KOPT-K1 (cell line): ENCODE data around the gene ANO8.

Experiments
- H3K27ac ChIP-seq: fragments of 200-600 bp; sonication (generic); 2 replicates; pipeline ENCODE4 v1.5.1; 2016; ENCODE audit warnings: antibody characterized with exemption, mild to moderate bottlenecking, low read depth, low read length; ENCODE audit not compliant: poor library complexity, severe bottlenecking
- H3K36me3 ChIP-seq: fragments of 200-600 bp; sonication (generic); 2 replicates; pipeline ENCODE4 v1.5.1; 2017; ENCODE audit warnings: antibody characterized with exemption, mild to moderate bottlenecking, low read length, moderate library complexity; ENCODE audit not compliant: insufficient read depth
- H3K9me3 ChIP-seq: fragments of 200-600 bp; sonication (generic); 2 replicates; pipeline ENCODE4 v1.5.1; 2017; ENCODE audit warnings: antibody characterized with exemption, low read length, mild to moderate bottlenecking; ENCODE audit not compliant: insufficient read depth, poor library complexity, severe bottlenecking

Gene ANO8

DNA sequence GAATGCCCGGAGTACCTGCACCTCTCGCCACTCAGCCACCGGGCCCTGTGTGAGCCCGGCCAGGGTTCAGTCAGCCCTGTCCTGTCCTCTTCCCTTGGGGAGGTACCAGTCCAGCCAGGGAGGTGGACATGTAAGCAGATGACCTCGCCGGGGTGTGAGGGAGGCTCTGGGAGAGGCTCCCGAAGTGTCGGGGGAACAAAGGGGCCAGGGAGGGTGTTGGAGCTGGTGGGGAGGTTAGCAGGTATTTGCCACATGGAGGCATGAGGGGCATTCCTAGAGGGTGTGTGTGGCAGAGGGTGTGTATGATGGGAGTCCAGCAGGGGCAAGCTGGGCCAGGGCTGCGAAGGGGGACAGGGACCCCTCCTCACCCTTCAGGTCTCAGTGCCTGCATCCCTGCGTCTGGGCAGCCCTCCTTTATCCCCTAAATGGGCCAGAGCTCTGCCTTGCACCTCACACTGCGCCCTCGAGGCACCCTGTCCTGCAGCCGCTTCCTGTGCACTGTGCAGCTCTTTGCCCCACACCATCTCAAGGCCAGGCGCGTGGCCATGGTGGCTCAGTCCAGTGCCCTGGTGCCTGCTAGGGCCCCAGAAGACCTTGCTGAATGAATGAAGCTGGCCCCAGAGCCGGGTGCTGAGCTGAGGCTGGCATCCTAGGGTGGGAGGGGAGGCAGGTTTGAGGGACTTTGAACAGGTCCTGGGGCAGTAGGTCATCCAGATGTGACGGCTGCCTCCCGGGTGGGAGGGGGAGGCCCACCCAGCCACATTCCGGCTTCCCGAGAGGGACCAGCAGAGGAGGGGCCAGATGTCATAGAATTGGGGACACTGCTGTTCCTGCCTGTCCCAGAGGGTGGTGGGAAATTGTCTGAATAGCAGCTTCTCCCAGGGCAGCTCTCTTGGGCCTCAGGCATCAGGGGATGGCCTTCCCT is 22.2 kb downstream of the ANO8 start:
- H3K36me3 ChIP-seq: peaks cover 51% of the 10 kb centered on the region
- no peaks in the 10 kb centered on the region for H3K9me3 ChIP-seq
- H3K27ac ChIP-seq: no peak overlapping the region

- no peak overlapping the region for H3K27ac ChIP-seq
- H3K36me3 ChIP-seq: peaks cover 51% of the 10 kb centered on the region
- H3K9me3 ChIP-seq: no peaks in the 10 kb centered on the region
Observed at GRCh38 chr19:17311455-17312188, 23.0 kb downstream of the ANO8 start.

DNA sequence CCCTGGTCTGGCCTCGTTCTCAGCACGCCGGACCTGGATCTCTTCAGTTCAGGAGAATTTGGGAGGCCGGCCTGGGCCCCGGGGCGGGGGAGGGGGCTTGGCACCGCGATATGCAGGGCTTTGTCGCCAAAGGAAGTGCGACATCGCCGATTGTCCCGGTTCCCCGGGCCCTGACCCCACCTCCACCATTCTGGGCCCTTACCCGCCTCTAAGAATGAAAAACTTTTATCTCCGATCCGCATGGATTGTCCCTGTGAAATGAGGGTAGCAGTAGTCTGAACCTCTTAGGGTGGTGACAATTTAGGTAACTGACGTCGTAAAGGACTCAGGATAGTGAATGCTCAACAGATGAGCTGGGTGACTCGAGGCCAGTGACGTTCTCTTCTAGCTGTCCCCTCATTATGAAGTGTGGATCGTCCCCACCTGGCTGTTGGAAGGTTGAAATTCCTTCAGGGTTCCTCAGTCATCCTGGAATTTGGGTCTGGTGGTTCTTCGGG is 24.6 kb downstream of the ANO8 start:
- Histone ChIP-seq H3K36me3 (peaks cover 37% of the 10 kb centered on the region), H3K27ac (peak overlapping the region; percentile 85), H3K9me3 (no peaks in the 10 kb centered on the region)

GRCh38 chr19:17309198-17309964 is 25.3 kb downstream of the ANO8 start, which contains the start of gene DDA1:
Gene DDA1, plus strand, starts transcription at chr19:17309563. Its CDS starts 92 bp downstream, at chr19:17309655.
- peak within 1 kb of the TSS; percentile 85 for H3K27ac ChIP-seq
- H3K36me3 ChIP-seq: peaks cover 31% of the 10 kb centered on the region
- H3K9me3 ChIP-seq: no peaks in the 10 kb centered on the region

GRCh38 chr19:17307876-17308377 is 26.7 kb downstream of the ANO8 start:
- H3K36me3 ChIP-seq: peaks cover 17% of the 10 kb centered on the region
- no peak overlapping the region for H3K27ac ChIP-seq

GRCh38 chr19:17306285-17306714 is 28.4 kb downstream of the ANO8 start:
- H3K27ac ChIP-seq: peak overlapping the region; percentile 93
- H3K36me3 ChIP-seq: 0 out of 2 replicates have a peak, but pooled peaks cover under 1% of the 10 kb centered on the region
- H3K9me3 ChIP-seq: no peaks in the 10 kb centered on the region

More at GRCh38 chr19:17307876-17308377, 26.7 kb downstream of the ANO8 start:
- H3K9me3 ChIP-seq: no peaks in the 10 kb centered on the region

DNA sequence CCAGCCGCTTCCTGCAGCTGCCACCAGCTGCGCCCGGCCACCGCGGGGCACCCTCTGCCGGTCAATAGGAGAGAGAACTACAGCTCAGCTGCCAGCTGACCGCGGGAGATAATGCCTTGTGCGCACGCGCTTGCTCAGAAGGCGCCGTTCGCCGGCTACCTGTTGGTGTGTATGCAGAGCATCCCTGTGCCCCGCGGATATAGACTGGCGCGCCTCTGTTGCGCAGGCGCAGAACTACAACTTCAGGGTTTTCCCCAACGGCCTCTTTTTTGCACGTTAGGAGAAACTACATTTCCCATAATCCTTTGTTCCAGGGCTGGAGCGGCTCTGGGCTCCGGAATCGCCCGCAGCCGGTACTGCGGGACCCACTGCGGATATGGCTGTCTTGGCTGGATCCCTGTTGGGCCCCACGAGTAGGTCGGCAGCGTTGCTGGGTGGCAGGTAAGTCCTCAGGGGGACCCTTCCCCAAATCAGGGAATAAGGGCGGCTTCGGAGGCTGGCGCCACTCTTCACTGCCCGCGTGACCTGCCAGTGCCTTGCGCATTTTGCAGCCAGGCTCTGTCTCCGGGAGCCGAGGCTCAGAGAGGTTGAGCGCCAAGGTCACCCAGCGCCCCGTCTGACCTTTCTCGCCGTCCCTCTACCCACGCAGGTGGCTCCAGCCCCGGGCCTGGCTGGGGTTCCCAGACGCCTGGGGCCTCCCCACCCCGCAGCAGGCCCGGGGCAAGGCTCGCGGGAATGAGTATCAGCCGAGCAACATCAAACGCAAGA is 29.0 kb downstream of the ANO8 start, which contains the start of gene MRPL34:
Gene MRPL34 (plus strand): TSS at position 356 of the 768 bp plus-strand sequence. CDS start 21 bp downstream, at position 377.
- Histone ChIP-seq H3K27ac (peak within 1 kb of the TSS; percentile 93), H3K9me3 (no peaks in the 10 kb centered on the region), H3K36me3 (peaks cover 2% of the 10 kb centered on the region; the same call in 1 of the 2 replicates)

DNA sequence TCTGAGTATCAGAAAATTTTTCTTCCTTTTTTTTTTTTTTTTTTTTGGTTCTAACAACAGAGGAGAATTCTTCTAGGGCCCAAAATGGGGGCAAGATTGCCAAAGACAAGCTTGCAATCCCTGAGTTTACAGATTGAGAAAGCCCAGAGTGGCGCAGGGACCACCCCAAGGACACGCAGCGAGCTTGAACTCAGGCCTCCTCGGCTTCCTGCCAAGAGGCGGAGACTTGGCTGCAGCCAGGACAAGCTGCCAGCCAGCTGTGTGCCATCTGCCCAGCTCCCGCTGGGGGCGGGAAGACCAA is 29.5 kb downstream of the ANO8 start:
- Histone ChIP-seq H3K36me3 (peaks cover 4% of the 10 kb centered on the region; the same call in 1 of the 2 replicates), H3K27ac (peak overlapping the region; percentile 93), H3K9me3 (no peaks in the 10 kb centered on the region)

DNA sequence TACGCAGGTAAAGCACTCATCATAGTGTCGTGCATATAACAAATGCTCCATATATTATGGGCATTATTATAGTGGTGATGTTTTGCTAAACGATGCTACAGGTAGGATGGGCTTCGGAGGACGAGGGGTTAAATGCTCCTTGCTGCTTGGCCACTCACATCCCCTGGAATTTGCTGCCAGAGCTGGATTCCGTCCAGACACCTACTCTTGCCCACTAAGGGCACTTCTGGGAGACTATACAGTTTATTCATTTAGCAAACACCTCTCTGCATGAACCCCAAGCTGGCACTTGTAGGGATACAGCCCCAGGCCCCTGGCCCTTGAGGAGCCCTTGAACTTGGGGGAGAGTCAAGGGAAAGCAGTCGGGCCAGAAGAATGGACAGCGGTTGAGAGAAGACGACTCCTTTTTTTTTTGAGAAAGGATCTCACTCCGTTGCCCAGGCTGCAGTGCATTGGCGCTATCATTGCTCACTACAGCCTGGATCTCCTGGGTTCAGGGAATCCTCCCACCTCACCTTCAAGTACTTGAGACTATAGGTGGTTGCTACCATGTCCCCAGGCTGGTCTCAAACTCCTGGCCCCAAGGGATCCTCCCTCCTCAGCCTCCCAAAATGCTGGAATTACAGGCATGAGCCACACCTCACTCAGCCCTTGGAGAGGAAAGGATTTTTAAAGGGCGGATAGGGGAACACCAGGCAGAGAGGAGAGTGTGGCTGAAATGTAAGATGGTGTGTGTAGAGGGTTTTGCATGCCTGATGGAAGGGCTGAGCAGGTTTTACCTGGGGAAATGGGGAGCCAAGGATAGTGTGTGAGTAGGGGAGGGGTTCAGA is 30.1 kb downstream of the ANO8 start:
- Histone ChIP-seq H3K9me3 (no peaks in the 10 kb centered on the region), H3K27ac (peak overlapping the region; percentile 93), H3K36me3 (peaks cover 4% of the 10 kb centered on the region; the same call in 1 of the 2 replicates)

- no peak overlapping the region for H3K27ac ChIP-seq
Observed at GRCh38 chr19:17303940-17304267, 30.8 kb downstream of the ANO8 start.

DNA sequence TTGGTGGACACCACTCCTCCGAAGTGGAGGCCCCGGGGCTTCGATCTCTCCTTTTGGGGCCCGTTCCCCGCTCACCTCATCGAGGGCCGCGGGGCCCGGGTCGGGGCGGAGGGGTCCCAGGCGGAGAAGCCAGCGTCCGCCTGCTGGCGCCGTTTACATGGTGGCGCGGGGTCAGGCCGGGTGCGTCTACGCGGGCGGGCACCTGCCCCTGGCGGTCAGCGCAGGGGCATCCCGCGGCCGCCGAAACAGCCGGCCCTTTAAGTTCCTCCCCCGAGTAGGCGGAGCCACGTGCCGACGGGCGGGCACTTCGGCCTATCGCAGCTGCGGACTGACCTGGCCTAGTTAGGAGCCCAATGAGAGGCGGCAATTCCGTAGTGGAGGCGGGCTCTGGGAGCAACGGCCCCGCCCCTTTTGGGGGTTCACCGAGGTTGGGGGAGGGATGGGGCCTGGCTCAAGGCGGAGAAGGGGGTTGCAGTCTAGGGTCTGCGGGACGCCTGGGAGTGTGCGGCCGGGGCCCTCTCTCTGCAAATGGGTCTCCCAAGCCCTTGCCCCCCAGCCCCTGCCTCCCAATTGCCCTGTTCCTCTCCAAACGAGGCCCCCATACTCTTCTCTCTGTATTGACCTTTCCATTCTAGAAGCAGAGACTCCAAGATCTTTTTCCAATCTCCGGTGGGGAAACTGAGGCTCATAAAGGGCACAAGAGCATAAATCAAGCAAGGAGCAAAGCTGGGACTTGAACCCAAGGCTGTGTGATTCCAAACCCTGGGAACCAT is 31.3 kb downstream of the ANO8 start, which contains the start of gene ABHD8:
Gene ABHD8 (minus strand): TSS at position 259 of the 773 bp plus-strand sequence. CDS start 1,809 bp downstream, outside the sequence.
- H3K27ac ChIP-seq: peak within 1 kb of the TSS; percentile 49
- H3K36me3 ChIP-seq: peaks cover 10% of the 10 kb centered on the region
- H3K9me3 ChIP-seq: peaks cover 4% of the 10 kb centered on the region

More at GRCh38 chr19:17303940-17304267, 30.8 kb downstream of the ANO8 start:
- Histone ChIP-seq H3K36me3 (peaks cover 4% of the 10 kb centered on the region; the same call in 1 of the 2 replicates), H3K9me3 (no peaks in the 10 kb centered on the region)

GRCh38 chr19:17302391-17303166 is 32.1 kb downstream of the ANO8 start:
- Histone ChIP-seq H3K9me3 (peaks cover 11% of the 10 kb centered on the region), H3K27ac (peak overlapping the region; percentile 49), H3K36me3 (peaks cover 14% of the 10 kb centered on the region)
